ENCODE data around the gene ST6GALNAC3.

- TF ChIP-seq CTCF (IDR thresholded peaks at IDR 0.05; ENCODE audit: low read depth, low read length) (no peak), EZH2phosphoT487 (IDR thresholded peaks at IDR 0.05; ENCODE audit: low read depth) (no peak)
These were observed 320.5 kb downstream of the ST6GALNAC3 start for GRCh38 chr1:76395059-76395458.
